Endometrial microvascular endothelial cells (primary cell): ENCODE results near the gene HSD3B2. TPM values are rescaled to one million over a fixed set of nuclear protein-coding genes. Genes with fewer than 3 reads are reported as not detected.
"Not testable (repeated sequence)": the region's sequence is repeated elsewhere in the genome, so short reads cannot be mapped to it uniquely, and the experiment has no call there.

Experiments used
- in situ Hi-C: cut with HindIII; loops from 2 replicates; pipeline ENCODE4 v1.10.0; 2017; ENCODE audit warnings: low sequenced_read_pairs, low pct_unique_long_range_greater_than_20kb; ENCODE audit errors: inconsistent ontology term
- total RNA-seq: library from RNA; depleted of rRNA; stranded (reverse); fragments of >200 nt; gene quantifications from one replicate; pipeline ENCODE4 v1.2.3, GENCODE V29; 2015; ENCODE audit errors: inconsistent ontology term

Gene HSD3B2
- total RNA-seq: not detected

DNA sequence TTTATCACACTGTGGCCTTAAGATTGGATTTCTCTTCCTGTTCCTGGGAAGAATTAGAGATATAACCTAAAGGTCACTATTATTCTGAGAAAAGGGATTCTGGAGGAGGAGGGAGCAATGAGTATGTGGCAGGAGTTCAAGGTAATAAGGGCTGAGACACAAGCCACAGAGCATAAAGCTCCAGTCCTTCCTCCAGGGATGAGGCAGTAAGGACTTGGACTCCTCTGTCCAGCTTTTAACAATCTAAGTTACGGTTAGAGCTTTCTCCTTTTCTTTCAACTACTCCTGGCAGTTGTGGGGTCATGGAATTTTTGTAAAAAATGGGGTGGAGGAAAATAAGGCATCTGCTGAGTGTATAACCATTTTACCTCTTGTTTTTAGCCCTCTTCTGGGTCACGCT is at the start of gene HSD3B2:
Gene HSD3B2 (plus strand): TSS at position 201 of the 400 bp plus-strand sequence. CDS start 270 bp downstream, outside the sequence.
- in situ Hi-C loops: no loop called here

DNA sequence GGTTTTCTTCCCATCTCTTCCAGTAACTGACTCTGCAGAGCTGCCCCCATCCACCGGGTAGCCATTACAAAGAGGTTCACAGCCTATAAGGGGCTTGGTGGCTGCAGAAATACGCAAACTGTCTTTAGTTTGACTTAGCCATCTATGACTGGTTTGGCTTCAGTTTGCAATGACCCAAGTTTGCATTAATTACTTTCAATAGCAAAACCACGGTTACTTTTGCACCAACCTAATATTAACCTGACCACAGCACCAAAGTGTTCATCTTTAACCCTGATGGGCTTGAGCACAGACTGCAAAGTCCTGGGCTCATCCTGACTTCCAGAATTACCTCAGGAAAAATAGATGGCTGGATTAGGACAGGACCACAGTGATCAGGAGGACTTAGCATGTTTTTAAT is 48.5 kb upstream of the HSD3B2 start:
- in situ Hi-C loops: no loop called here

DNA sequence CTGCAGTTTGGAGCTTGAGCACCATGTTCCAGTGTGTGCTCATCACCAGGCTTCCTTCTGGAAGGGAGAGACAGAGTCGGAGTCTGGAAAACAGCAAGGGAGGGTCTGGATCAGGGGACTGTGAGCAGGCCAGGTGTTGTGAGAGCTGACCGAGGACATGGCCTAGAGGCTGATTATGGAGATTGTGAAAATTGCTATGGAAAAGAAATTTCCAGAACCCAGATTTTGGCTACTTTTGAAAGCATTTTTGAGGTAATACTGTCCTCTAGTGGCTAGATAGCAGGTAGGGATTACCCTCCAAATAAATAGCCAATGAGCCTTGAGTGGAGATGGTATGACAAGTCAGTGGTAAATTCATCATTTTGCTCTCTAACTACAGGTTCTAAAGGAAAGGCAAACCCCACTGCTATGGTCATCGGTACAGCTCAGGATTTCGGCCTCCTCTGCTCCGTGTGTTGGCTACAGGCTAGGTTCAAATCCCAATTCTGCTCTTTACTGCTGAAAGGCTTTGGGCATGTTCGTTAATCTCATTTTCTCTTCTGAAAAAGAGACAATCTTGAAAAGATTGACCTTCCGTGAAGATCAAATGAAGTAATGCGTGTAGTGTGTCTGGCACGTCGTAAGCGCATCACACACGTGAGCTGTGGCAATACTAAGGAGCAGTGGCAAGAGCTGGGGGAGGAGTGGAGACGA is 47.4 kb upstream of the HSD3B2 start:
- in situ Hi-C loops: no loop called here

DNA sequence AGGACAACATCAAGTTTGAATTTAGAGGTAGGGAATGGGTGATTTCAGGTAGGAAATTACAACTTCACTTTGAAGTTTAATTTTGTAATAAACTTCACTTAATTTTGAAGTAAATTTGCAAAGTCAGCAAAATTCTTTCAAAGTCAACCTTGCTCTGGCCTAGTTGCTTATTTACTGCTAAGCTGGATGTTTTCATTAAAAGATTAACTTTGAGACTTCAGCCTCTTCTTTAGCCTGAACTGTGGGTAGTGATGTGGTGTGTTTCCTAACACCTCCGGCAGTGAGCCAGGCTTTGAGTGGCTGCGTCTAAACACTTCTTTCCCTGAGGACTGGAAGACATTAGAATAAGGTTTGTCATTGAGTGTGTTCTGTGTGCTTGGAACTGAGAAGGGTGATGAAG is 46.4 kb upstream of the HSD3B2 start, which contains the start of gene HAO2:
Gene HAO2 (plus strand): TSS at position 232 of the 400 bp plus-strand sequence. CDS start 12,301 bp downstream, outside the sequence.
- in situ Hi-C loops: no loop called here

DNA sequence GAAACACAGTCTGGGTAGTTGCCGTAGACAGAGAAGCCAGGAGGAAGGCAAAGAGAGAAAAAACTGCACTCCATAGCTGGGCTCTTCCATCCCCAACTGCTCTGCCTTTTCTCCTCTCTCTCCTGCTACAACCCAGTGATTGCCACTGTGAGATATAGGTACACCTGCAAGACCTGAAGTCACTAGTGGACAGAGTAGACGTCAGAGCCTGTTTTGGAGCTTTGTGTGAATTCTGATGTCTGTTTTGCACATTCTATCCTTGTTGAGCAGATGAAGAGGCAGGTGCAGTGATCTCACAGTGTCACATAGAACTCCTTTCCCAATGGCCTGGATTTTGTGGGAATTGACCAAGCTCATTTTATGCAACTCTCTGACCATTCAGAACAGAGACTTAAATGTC is 44.2 kb upstream of the HSD3B2 start:
- in situ Hi-C loops: no loop called here

DNA sequence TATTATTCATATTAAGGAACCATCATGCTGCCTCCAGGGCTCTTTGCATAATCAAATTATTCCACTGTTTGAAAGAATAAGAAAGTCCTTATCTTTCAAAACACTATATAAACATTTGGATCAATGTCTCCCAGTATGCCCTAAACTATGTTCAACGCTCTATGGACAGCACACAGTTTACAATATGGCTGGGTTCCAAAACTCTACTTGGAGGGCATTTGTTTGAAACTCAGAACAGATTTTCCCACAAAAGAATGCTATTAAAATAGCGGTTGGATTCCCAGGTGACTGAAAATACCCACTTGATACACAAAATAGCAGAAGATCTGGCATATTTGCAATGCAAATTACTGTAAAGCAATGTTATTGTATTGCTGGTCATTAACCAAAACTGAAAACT is 43.1 kb upstream of the HSD3B2 start:
- in situ Hi-C loops: no loop called here

DNA sequence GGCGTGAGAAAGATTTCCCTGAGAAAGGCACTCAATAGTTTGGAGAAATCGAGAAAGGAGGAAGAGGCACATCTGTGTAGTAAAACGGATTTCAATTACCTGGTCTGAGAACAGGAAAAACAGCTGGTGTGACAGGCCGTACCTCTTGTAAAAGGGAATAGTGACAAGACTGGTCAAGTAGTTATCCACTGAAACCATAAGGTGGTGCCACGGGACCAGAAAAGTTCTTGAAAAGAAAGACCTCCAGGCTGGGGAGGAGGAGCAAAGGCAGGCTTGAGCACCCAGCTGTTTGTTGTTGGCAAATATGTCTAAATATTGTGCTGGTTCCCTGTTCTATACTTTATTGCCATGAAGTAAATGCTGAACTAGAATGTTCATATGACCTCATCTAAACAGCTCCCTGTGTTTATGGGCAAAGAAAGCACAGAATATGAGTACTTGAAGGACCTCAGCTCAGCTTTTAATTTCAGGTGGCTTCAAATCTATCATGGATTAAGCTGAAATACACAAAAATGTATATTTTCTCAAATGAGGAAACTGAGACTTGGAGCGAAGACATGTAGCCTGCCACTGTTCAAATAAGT is 42.4 kb upstream of the HSD3B2 start:
- in situ Hi-C loops: no loop called here

DNA sequence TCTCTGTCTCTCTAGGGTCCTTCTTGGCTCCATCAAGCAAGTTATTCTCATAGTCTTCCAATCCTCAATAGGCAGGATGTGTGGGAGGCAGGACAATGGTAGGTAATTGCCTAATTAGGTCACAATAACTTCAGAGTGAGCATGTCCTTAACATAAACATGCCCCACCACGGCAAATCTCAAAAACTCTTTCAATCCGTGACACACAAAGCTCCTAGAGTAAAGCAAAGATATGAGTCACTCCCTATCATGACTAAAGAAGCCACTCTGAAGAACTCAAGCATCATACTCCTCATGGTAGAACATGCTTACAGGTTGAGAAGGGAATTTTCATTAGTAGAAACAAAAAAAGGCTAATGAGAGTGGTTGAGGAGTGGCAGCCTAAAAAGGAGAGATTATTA is 41.5 kb upstream of the HSD3B2 start:
- in situ Hi-C loops: no loop called here

DNA sequence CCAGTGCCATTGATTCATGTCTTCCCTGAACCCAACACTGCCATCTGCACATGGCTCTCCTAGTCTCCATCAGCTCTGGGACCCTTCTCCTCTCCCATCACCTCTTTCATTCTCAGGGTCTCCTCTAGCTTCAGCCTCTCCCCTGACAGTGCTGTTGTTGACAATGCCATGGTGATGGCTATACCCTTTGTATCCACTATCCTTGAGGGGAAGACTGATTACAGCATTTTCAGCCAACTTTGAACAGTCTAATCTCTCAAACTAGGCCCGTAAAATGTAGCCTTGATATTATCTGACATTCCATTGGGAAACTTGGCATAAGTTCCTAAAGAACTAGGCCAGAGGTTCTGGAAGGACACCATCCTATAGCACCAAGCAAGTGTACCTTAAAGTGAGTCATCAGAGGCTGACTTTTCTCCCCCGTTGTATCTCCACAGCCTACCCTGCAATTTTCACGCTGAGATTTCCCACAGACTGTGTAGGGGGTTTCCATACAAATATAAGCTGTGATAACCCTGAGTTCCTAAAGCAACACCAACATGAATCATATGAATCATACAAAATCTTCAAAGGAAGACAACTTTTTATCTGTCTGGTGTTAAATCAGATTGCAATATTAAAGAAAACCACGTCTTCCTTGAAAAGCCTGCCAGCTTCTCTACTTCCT is 40.6 kb upstream of the HSD3B2 start:
- in situ Hi-C loops: no loop called here

DNA sequence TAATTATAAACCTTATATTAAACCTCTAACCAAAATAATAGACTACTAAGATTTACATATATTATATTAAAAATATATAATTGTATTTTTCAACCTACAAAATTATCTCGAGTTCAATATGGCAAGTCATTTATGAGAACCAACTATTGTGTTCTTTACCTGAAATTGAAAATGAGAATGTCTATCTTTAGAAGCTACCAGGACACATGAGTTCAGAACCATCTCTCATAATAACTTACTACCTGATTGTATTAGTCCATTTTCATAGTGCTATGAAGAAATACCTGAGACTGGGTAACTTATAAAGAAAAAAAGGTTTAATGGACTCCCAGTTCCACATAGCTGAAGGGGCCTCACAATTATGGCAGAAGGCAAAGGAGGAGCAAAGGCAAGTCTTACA is 39.6 kb upstream of the HSD3B2 start:
- in situ Hi-C loops: no loop called here

DNA sequence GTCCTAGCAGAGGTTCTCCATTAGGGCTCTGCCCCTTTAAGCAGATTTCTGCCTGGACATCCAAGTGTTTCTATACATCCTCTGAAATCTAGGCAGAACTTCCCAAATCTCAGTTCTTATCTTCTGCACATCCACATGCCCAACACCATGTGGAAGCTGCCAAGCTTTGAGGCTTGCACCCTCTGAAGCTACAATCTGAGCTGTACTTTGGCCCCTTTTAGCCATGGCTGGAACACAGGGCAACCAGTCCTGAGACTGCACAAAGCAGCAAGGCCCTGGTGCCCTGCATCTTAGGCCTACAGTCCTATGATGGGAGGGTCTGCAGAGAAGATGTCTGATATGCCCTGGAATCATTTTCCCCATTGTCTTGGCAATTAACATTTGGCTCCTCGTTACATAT is 38.4 kb upstream of the HSD3B2 start:
- in situ Hi-C loops: no loop called here

DNA sequence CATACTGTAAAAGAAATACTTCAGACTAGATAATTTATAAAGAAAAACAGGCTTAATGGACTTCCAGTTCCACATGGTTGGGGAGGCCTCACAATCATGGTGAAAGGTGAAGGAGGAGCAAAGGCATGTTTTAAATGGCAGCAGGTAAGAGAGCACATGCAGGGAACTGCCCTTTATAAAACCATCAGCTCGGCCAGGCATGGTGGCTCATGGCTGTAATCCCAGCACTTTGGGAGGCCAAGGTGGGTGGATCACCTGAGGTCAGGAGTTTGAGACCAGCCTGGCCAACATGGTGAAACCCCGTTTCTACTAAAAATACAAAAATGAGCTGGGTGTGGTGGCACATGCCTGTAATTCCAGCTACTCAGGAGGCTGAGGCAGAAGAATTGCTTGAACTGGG is 37.4 kb upstream of the HSD3B2 start:
- in situ Hi-C loops: not testable (repeated sequence)

DNA sequence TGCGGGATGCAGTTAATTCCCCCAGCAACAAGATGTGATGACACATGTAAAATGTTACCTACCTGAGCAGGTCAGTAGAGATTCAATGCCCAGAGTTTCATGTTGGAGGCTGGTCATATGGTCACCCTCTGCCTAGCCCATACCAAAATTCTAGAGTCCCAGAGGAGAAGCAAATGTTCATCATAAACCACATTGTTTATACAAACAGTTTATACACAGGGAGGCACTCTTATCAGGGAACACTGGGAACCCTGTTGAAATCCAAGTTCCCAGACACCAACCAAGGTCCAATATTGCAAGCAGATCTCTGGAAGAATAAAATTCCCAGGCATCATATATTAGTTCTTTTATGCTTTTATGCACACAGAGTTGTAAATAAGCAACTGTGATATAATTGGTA is 35.8 kb upstream of the HSD3B2 start:
- in situ Hi-C loops: no loop called here

DNA sequence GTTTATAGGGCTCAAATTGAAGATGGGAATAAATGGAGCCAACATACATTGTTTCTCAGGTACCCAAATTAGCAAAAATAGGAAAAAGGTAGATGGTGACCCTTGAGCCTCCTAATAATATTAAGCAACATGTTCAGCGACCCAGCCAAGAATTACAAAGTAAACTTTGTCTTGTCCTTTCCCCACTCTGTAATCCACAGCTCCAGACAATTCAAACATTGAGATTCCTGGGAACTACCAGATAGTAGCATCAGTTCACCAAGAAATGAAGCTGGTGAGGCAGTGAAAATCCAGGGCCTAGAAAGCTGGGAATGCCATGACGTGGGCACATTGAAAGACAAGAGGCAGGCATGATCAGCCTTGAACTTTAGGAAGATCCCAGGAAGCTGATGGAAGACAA is 34.6 kb upstream of the HSD3B2 start:
- in situ Hi-C loops: no loop called here

DNA sequence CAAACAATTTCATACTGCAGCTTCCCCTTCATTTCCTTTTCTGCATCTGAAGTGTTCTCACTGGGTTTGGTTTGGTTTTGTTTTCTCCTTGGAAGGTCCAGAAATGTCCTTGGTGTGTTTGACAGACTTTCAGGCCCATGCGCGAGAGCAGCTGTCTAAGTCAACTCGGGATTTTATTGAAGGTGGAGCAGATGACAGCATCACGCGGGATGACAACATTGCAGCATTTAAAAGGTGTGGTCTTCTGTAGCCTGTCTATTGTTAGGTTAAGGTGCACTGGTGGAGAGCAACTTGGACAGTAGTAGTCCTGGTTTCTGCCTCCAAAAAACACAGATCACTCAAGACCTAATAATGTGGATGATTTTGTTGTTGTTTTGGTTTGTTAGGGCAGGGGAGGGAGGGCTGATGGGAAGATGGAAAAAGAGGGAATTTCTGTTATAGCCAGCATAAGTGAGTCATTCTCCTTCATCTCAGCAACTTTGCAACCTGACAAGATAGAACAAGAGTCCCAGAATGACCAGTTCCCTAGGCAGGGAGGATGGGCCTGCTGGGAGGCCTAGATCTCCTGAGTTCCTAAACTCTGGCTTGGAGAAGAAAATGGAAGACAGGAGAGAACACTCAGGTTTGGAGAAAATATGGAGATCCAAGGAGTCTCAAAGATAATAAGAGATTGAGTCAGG is 33.8 kb upstream of the HSD3B2 start:
- in situ Hi-C loops: no loop called here

DNA sequence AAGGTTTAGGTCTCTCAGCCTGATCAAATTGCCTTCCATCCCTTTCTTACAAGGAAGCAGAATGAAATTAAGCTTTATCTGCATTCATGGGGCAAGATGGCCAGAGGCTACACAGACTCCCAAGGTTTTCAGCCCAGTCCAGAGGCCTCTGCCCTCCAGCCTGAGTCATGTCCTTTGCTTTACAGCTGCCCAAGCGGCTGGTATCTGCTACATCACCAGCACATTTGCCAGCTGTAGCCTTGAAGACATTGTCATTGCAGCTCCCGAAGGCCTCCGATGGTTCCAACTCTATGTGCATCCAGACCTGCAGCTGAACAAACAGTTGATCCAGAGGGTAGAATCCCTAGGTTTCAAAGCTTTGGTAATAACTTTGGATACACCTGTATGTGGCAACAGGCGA is 30.4 kb upstream of the HSD3B2 start:
- in situ Hi-C loops: no loop called here

DNA sequence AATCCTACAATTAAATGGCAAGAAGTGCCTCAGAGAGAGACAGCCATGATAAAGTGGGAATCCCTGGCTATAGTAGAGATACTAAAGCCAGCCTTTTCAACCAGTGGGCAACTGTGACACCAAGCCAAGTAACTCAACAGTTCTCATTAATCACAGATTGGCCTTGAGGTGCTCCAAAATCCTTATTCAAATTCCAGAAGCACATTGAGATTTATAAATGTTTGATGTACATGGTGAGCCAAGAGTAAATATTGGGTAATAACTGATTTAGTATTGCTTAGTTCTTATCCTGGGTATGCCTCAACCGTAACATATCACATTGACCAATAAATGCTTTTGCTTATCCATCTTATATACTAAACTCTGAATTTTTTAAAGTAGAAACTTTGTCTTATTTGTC is 29.3 kb upstream of the HSD3B2 start:
- in situ Hi-C loops: no loop called here

DNA sequence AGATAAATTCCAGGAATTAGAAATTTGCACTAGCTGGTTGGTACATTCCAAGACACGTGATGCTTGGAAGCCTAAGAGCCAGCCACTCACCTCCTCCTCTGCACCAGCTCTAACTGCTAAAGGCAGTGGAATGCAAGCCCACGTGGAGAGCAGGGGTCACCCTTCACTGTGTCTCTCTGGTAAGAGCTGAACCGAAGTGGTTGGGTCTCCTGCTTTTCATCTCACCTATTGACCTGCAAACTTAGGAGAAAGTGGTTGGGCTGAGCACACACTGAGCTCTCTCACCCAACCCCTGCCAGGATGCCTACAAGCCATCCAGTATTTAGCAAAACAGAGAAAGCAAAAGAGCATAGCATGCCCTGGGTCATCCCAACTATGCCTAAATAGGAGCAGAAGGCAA is 27.1 kb upstream of the HSD3B2 start:
- in situ Hi-C loops: no loop called here

DNA sequence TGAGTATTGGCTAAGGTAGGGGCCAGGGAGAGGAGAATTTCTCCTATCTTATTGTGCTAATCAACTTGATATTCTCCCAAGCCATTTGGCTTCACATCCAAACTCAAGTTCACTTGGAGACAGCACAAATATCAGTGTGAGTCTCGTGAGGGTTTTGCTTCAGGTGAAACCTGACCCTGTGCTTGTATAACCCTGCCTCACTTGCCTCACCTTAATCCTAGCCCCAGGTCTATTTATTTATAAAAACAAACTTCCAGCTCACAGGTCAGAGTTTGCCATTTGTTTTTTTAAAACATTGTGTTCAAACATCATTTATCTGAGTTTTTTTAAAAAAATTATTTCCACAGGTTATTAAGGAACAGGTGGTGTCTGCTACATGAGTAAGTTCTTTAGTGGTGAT is 26.5 kb upstream of the HSD3B2 start:
- in situ Hi-C loops: no loop called here

DNA sequence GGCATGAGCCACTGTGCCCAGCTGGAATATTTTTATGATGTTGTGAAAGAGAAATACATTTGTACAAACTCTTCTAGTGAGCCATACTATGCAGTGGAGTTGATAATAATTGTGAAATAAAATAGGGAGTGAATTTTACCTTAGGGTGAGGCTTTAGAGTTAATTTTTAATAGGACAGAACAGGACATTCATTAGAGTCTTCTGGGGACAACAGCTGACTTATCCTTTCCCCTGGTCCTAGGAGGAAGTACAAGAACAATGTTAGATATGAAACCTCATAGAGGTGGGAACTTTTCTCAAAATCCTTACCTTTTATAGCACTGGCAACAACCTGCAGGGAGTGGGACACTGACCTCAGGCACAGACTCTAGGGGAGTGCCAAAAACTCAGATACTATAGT is 24.4 kb upstream of the HSD3B2 start:
- in situ Hi-C loops: no loop called here
